Measurements from ENCODE around the gene SCNN1A. TPM values are rescaled to one million over a fixed set of nuclear protein-coding genes. Genes with fewer than 3 reads are reported as not detected.
"Not testable (repeated sequence)": the region's sequence is repeated elsewhere in the genome, so short reads cannot be mapped to it uniquely, and the experiment has no call there.

The SCNN1A gene
- total RNA-seq, 1 donor from 2014 or later: 7.1 TPM

DNA sequence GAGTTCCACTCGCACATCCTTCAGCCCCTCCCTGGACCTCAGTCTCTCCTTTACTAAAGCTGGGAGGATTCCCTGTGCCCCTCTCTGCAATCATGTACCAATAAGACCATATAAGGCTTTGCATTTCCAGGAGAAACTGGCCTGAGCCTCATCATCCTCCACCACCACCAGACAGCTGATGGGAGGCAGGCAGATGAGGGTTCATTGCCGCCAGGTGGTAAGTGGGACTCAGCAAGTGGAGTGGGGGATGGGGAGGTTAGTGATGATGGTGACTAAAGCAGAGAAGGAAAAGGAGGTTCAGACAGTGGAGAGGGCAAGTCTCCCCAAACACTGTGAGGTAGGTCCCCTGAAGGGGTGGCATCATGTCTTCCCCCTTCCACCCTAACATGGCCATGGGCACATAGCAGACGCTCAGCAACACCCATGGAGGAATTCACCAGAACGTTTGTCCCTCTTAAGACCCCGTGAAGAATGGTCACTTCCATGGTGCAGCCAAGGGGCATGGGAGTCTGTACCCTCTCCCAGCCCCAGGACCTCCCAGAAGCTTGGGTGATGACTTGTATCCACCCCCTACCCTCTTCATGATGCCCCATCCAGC, 29.0 kb downstream of the SCNN1A start:
- DNase-seq: no peak

DNA sequence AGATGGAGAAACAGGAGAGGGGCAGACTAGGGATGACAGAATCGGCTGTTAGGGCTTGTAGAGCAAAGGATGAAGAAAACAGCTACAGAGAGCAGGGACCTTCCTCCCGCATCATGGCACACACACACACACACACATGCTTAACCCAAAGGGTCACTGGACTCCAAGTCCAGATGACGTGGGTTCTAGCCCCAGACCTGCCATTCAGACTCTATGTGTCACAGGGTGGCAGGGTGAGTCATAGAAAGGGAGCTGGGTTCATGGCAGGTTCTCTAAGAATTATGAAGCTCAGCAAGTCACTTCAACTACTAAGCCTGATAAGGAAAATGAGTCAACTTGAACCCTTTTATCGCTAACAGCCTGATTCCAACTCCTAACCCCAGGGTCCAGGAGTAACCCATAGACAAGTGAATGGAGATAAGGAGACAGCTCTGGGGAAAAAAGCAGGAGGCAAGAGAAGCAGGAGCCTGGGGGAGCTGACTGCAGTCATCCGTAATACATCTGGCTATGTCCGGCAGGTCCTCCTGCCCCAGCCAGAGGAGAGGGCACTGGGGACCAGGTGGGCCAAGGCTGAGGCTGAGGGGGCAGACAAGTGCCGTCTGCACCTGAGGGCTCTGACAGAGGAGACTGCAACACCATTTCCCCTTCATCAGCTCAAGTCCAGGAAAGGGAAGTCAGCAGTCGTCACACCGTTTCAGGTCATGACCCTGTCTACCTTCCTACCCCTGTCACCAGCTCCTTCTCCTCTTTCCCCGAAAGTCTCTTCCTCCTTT, 29.9 kb downstream of the SCNN1A start:
- DNase-seq: peak; percentile 90

DNA sequence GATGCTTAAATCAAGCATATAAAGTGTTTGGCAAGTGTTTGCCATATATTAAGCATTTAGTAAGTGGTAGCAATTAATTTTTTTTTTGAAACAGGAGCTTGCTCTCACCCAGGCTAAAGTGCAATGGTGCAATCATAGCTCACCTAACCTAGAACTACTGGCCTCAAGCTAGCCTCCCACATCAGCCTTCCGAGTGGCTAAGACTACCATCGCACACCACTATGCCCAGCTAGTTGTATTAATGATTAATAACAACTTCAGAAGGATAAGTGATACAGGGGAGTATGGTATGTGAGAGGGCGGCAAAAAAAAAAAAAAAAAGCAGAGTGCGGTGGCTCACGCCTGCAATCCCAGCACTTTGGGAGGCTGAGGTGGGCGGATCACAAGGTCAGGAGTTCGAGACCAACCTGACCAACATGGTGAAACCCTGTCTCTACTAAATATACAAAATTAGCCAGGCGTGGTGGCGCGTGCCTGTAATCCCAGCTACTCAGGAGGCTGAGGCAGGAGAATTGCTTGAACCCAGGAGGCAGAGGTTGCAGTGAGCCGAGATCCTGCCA, 31.2 kb downstream of the SCNN1A start:
- not testable (repeated sequence) for DNase-seq

DNA sequence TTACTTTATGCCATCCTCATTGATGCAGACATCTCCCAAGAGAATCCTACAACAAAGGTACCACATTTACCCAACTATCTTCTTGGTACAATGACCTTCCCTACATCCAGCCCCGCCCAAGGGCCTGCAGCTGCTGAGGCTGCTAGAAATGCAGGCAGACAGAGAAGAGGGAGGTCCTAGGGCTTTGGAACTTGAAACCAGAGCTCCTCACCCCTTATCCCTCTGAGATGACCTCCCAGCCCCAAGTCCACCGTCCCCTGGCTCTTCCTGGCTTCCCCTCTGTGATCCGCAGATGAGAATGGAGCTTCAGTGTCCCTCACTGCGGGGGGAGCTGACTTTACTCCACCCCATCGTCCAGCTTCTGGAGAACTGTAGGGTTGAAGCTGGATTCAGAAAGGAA, 31.8 kb downstream of the SCNN1A start:
- no peak for DNase-seq

- no peak for DNase-seq
Measured at GRCh38 chr12:6342140-6342889, 33.0 kb downstream of the SCNN1A start.

DNA sequence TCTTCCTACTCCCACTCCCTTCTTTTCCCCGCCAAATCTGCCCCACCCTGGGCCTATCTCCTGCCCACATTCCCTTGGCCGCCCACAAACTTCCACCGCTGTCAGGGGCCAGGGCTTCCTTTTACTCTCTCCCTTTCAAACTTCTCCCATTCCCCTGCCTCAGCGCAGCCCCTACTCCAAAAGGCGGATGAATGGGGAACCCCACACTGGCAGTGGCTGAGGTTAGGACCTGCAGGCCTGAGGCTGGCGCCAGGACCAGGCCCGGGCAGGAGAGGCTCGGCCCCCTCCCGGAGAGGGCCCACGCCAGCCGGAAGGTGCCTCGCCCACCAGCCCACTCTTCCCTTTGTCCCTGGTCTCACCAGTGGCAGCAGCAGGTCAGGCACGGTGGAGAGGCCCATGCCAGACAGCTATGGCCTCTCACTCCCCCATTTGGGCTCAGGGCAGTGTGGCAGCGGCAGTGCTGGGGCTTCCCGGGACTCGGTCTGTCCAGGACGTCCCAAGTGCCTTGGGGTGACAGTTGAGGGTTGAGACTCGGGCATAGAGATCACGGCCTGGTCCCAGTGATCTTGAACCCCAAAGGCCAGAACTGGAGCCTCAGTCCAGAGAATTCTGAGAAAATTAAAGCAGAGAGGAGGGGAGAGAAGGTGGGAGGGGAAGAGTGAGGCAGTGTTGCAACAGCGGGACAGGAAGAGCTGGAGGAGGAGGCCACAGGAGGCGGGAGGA, 33.8 kb downstream of the SCNN1A start, which contains the start of gene TNFRSF1A:
Gene TNFRSF1A (minus strand): TSS at position 660 of the 723 bp plus-strand sequence. CDS start 262 bp downstream, at position 398.
- peak; percentile 81 for DNase-seq

DNA sequence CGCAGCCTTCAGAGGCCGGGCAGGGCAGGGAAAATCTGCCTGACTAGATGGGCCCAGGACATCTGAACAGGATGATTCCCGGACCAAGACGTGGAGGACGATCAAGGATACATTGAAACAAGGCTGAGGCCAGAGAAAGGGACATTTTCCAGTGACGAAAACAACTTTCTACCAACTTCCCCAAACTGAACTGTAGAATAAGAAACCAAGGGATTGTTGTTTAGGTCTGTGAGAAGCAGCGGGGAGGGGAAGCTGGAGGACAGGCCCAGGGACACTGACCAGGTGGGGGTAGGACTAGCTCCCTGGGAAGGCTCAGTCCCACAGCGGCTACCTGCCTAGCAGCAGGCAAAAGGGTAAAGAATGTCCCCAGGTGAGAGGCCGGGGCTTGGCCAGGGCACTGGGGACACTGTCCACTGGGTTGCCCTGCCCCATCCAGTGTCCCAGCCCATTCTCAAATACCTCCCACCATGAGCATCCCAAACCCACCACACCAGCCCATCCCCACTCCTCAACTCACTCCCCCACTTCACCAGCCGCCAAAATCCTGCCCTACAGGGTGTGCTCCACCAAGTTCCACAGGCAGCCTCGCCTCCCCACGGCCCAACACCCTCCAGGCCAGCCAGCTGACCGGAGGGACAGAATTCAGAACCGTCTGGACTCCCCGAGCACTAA, 34.5 kb downstream of the SCNN1A start:
- no peak for DNase-seq

- DNase-seq: peak; percentile 60
Measured at GRCh38 chr12:6340032-6340638, 35.2 kb downstream of the SCNN1A start.

DNA sequence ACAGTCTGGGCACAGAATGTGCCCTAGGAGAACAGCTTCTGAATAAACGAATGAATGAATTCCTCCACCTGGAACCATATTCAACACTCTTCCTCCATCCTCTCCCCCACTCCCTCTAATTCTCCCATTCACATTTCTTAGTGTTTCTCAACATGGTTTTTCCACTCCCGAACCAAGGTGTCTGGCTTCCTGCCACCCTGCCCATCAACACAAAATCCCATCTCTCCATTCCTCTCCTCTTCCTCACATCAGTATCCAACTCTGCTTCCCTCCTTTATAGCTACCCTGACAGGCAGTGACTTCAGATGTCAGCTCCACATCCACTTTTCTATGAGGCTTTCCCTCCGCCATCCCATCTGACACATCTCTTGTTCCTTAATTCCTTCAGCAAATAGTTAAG, 36.4 kb downstream of the SCNN1A start:
- no peak for DNase-seq

- DNase-seq: not testable (repeated sequence)
Measured at GRCh38 chr12:6338536-6338935, 36.8 kb downstream of the SCNN1A start.

DNA sequence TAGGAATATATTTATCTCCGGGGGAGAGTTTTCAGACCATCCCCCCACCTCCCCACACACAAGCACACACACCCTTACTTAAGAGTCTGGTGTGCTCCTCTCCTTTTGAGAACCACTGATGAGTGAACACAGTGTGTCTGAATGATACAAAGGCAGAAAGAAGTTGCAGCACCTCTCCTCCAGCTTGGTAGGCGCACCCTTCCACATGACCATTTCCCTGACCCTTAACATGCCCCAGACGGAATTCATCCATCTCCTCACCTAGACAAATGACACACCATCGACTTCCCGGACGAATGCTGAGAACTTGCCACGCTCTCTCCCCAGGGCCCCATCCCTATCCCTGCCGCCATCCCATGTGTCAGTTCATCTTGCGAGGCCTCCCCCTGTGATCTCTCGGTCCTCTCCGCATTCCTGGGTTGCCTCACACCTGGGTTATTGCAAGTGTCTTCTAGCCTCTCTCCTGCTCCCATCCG, 37.4 kb downstream of the SCNN1A start:
- DNase-seq: no peak

- no peak for DNase-seq
Measured at GRCh38 chr12:6336889-6337853, 38.2 kb downstream of the SCNN1A start.

- DNase-seq: peak; percentile 99
Measured at GRCh38 chr12:6336079-6336888, 39.1 kb downstream of the SCNN1A start.

- peak; percentile 88 for DNase-seq
Measured at GRCh38 chr12:6335451-6336078, 39.8 kb downstream of the SCNN1A start.

- DNase-seq: no peak
Measured at GRCh38 chr12:6334940-6335450, 40.4 kb downstream of the SCNN1A start.

DNA sequence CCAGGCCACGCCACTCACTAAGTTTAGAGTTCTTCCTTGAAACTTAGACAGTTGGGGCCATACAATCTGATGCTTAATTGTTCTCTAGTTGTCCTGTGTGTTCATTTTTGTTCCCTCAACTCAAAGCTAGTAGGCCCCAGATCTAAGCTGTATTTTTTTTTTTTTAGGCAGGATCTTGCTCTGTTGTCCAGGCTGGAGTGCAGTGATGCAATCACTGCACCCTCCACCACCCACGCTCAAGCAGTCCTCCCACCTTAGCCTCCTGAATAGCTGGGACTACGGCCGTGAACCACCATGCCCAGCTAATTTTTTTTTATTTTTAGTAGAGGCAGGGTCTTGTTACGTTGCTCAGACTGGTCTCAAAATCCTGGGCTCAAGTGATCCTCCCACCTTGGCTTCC, 41.0 kb downstream of the SCNN1A start:
- no peak for DNase-seq

DNA sequence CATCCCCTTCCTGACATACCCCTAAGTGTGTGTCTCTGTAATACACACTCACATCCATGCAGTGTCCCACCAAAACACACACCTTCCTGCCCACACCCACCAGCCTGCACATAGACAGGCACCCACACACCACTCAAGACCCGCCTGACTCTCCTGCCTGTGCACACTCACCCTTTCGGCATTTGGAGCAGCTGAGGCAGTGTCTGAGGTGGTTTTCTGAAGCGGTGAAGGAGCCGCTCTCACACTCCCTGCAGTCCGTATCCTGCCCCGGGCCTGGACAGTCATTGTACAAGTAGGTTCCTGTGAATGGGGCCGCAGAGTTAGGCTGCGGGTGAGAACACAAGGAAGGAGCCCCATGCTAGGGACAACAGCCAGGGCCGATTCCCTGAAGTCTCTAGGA, 41.8 kb downstream of the SCNN1A start:
- DNase-seq: no peak

DNA sequence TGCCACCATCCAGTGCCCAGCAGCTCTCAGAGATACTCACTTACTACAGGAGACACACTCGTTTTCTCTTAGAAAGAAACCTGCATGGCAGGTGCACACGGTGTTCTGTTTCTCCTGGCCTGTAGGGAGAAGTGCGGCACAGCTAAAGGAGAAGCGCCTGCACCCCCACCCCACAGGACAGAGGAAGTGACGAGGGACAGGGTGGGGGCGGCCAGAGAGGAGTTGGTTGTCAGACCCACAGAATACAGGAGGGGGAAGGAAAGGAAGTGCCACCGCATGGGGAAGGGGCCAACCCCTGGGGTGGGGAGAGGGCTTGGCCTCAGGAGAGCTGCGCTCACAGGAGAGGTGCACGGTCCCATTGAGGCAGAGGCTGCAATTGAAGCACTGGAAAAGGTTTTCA, 42.3 kb downstream of the SCNN1A start:
- no peak for DNase-seq
